Right ventricle myocardium superior (tissue), 1 donor: ENCODE measurements around the gene KIAA1210. TPM values are rescaled to one million over a fixed set of nuclear protein-coding genes. Genes with fewer than 3 reads are reported as not detected.

Experiments used
- ATAC-seq: fragments of 200-7000 bp; cut with Tn5 transposase; one replicate; pipeline ENCODE4 v1.9.1; 2020; ENCODE audit warnings: mild to moderate bottlenecking; ENCODE audit not compliant: poor library complexity
- DNase-seq: peaks from one replicate; pipeline ENCODE4 v3.0.0-alpha.2; 2020
- intact Hi-C: fragments of 100-400 bp; cut with DNase I; formaldehyde crosslinking; loops from one replicate; pipeline ENCODE4 v1.11.2; 2022
- total RNA-seq: library from RNA; stranded (reverse); fragmentation: NEBNext Ultra II Directional; extraction: Animal tissue kit (Norgen Biotek cat#: 25700); gene quantifications from one replicate; pipeline ENCODE4 v1.2.1, GENCODE V29; 2021
- donor health status: DM: no; HTN: yes; CAD: no; lungs with severe emphysema.

Gene KIAA1210
- total RNA-seq, 1 donor from 2014 or later: not detected

DNA sequence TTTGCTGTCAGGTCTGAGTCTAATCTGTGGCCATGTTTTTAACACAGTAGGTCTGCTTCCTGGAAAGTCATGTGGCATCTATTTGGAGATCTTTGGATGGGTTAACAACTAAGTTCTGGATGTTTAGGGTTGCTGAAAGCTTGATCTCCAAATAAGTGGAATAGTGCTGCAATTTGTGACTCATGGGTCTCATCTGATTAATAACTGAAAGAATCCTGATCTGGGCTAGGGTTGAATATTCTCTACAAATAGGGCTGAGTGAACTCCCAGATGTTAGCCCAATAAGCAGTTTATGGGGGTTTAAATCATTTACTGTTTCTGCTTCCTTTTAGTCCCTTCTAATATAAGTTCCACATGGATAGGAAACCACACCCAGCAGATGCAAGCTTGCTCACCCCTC is 31.7 kb downstream of the KIAA1210 start:
- intact Hi-C loops: no loop called here
- DNase-seq: no peak
- no peak for ATAC-seq

- intact Hi-C loops: no loop called here
- DNase-seq (no peak), ATAC-seq (no peak)
Measured at GRCh38 chrX:119094819-119095218, 32.8 kb downstream of the KIAA1210 start.

DNA sequence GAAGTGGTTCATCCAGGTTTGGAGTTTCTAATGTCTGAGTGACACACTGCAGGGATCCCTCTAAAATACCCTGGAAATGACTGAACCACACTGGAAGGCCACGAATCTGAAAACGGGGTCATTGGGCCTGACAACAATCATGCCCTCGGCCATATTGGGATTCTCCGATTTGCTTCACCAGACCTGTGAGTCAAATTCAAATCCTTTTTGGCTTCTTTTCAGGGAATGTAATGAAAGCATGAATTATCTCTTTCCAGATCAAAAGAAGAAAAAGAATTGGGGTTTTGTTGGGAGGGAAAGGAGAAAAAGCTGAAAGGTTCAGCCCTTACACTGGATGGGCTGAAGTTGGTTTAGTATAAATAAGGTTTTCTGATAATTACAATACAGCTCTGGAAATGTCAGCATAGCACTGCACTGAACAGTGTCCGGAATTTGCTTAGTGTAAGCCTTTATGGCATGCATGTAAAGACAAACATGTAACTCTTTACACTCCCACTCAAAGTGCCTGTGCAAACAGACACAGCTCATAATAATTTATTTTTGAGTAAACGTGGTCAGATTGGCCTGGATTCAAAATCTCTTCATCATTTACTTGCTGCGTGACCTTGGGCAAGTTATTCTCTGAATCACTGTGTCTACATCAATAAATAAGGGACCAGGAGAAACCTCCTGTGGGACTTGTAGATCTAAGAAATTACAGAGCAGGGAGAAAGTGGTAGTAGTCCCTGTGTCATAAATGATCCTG is 33.4 kb downstream of the KIAA1210 start:
- ATAC-seq (no peak), DNase-seq (no peak)
- intact Hi-C loops: no loop called here

GRCh38 chrX:119090627-119091026 is 37.0 kb downstream of the KIAA1210 start:
- intact Hi-C loops: no loop called here
- DNase-seq (no peak), ATAC-seq (no peak)

DNA sequence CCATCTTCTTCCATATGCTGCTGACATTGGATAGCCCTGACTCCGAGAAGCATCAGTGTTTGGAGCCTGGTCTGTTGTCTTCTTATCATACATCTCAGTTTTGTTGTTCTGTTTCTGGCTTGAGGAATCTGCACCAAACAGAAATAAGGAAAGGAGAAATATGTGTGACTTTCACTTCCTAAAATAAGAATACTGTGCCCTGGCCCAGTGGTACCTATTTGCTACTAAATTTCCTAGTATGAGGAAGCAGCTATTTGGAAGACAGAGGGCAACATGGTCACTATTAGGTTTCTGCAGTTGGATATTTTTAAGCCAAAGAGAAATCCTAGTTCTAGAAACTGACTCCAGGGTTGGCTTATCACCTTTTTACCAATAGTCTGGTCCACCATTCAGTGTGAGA is 38.0 kb downstream of the KIAA1210 start:
- DNase-seq (no peak), ATAC-seq (no peak)
- intact Hi-C loops: no loop called here

DNA sequence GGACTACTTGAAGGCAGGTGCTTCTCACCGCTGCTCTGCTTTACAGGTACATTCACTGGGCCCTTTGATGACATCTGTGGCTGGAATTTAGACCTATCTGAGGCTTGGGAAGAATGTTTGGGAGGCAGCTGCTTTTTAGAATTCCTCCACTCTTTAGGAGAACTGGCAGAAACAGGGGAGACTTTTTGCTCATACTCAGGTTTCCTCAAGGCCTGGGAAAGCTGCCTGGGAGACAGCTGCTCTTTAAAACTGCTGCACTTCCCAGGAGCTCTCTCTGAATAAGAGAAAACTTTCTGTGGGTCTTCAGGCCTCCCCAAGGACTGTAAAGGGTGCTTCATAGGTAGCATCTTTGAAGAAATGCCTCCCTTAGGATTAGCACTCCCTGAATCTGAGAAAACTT is 40.5 kb downstream of the KIAA1210 start:
- intact Hi-C loops: no loop called here
- DNase-seq: no peak
- ATAC-seq: no peak

- ATAC-seq: no peak
- no peak for DNase-seq
- intact Hi-C loops: no loop called here
Measured at GRCh38 chrX:119084766-119085165, 42.8 kb downstream of the KIAA1210 start.

GRCh38 chrX:119082278-119082677 is 45.3 kb downstream of the KIAA1210 start:
- intact Hi-C loops: no loop called here
- ATAC-seq (no peak), DNase-seq (no peak)

- ATAC-seq: no peak
- no peak for DNase-seq
- intact Hi-C loops: no loop called here
Measured at GRCh38 chrX:119075270-119076025, 52.2 kb downstream of the KIAA1210 start.

DNA sequence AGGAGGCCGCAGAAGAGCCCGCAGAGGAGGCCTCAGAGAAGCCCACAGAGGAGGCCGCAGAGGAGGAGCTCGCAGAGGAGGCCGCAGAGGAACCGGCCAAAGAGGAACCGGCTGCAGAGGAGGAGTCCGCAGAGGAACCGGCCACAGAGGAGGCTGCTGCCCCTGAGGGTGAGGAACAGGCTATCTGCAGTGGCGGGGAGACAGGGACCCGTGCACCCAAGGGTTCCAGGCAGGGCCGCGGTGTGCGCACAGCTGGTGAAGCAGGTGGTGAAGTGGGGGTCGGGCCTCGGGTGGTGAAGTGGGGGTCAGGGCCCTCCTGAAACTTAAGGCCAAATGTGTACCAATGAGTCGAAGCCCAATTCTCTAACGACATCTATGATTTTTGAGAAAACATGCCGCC is 53.7 kb downstream of the KIAA1210 start:
- intact Hi-C loops: no loop called here
- DNase-seq: no peak

DNA sequence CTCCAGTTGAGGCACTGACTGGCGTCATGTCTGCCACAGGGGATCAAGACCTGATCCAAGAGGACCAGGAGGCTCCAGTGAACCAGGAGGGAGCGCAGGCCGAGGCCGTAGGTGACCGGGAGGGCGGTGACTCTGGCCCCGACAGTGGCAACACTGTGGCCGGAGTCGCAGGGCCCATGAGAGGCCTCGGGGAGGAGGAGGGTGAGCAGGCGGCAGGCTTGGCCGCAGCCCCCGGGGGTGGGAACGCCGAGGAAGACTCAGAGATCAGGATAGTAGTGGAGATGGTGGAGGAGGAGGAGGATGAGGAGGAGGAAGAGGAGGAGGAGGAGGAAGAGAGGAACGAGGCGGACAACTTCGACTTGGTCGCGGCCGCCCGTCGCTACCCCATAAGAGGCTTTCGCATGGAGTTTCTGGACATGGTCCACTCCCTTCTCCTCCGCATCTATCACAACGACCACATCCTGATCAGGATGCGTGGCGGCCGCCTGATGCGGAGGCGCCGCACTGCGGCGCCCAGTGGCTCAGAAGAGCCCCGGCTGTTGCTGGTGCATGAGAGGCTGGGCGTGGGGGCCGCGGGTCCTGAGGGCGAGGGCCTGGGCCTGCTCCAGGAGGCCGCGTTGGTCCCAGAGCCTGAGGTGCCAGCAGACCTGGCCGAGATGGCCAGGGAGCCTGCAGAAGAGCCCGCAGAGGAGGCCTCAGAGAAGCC is 54.3 kb downstream of the KIAA1210 start:
- no peak for DNase-seq
- intact Hi-C loops: no loop called here
- no peak for ATAC-seq

More for the DNA sequence above, 53.7 kb downstream of the KIAA1210 start:
- no peak for ATAC-seq

- intact Hi-C loops: no loop called here
- no peak for ATAC-seq
Measured at GRCh38 chrX:119072744-119073143, 54.9 kb downstream of the KIAA1210 start, which contains the start of gene CT47C1. CT47C1 (plus strand) TSS chrX:119072993; CDS start chrX:119073226, 233 bp downstream.

DNA sequence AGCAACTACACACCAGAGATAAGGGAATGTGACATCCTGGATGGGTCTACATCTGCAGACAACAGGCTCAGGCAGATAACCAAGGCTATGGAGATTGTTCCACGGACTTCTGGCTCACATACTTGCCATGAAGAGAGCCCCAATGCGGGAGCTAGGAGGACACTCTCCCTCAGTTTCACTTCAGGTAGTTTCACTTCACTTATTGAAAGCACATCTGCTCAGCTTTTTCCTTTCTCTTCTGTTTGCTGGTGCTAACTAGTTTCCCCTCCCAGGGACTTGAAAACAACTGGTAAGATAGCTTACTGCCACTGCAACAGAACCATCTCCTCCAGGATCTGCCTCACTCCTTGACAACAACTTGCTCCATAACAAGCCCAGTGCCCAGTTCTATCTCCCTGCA is 56.2 kb downstream of the KIAA1210 start:
- intact Hi-C loops: no loop called here
- ATAC-seq: no peak
- no peak for DNase-seq

More at GRCh38 chrX:119072744-119073143, 54.9 kb downstream of the KIAA1210 start, which contains the start of gene CT47C1:
- DNase-seq: no peak

DNA sequence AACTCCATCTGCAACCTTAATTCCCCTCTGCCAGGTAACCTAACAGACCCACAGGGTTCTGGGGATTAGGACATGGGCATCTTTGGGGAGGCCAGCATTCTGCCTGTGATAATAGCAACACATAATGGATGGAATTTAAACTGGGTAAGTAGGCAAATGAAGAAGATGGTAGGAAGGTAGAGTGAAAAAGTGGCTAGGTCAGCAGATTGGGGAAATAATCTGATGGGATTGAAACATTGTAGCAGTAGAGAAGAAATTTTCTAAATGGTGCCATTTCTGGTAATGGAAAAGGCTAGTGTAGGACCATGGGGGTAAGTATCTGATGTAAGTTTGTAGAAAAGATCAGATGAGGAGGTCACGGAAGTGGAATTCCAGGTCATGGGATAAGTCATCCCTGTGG is 57.9 kb downstream of the KIAA1210 start:
- DNase-seq (no peak), ATAC-seq (no peak)
- intact Hi-C loops: loop anchor here (5.0 to 10.0 kb wide), 2 partner anchors 65 to 222 kb away; no protein-coding TSS in a partner anchor

DNA sequence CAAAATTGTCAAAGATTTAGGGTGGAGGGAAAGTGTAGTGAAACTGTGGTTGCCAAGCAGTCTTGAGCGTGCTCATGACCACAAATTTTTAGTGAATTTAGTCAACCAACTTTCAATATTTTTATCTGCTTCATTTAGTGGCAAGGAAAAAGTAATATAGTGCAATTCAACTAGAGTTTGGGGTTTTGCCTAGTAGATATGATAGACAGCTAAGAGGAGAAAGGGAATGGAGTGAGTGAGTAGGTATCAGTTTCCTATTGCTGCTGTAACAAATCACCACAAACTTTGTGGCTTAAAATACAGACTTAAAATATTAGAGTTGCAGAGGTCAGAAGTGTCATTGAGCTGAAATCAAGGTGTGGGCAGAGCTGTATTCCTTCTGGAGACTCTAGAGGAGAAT is 58.5 kb downstream of the KIAA1210 start:
- ATAC-seq (no peak), DNase-seq (no peak)
- intact Hi-C loops: loop anchor here (5.0 to 10.0 kb wide), 2 partner anchors 64 to 222 kb away; no protein-coding TSS in a partner anchor

DNA sequence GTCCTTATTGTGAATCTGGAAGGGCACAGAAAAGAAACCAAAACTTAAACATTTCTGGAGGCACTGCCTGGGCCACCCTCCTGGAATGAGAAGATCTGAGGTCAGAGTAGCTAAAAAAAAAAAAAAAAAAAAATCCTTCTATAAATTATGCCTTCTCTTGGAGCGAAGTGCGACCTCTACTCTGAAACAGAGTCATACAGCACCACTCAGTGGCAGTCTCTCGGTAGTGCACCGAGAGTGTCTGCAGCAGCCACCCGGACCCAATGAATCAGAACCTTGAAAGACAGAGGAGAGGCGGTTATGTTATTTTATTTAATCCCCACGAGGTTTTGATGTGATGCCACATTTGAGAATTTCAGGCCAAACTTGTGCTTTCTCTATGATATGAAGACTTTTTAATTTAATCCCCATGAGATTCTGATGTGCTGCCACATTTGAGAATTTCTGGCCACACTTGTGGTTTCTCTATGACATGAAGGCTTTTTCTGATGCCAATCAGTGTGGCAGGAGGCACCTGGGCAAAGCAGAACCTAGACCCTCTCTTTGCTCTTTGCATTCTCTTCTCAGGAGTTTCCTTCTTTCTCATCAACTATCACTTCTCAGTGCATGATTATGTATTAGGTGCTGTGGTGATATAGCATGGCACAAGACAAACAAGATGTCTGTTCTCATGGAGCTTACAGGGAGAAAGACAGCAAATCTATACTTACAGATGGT is 60.4 kb downstream of the KIAA1210 start:
- peak; percentile 69 for DNase-seq
- peak; percentile 84 for ATAC-seq
- intact Hi-C loops: loop anchor here (5.0 to 10.0 kb wide), 2 partner anchors 62 to 220 kb away; no protein-coding TSS in a partner anchor

- no peak for ATAC-seq
- intact Hi-C loops: loop anchor here (10.0 kb wide), 1 partner anchor 59 kb away; no protein-coding TSS in a partner anchor
Measured at GRCh38 chrX:119063428-119063827, 64.2 kb downstream of the KIAA1210 start.

GRCh38 chrX:119062750-119063374 is 64.8 kb downstream of the KIAA1210 start:
- intact Hi-C loops: loop anchor here (10.0 kb wide), 1 partner anchor 58 kb away; no protein-coding TSS in a partner anchor
- ATAC-seq (no peak), DNase-seq (no peak)

More at GRCh38 chrX:119063428-119063827, 64.2 kb downstream of the KIAA1210 start:
- no peak for DNase-seq
